GM12873 (cell line): Measurements from ENCODE around the gene SLC49A4.

Experiments
- TF ChIP-seq, protein P1 (sequence below): IDR thresholded peaks from 2 replicates; pipeline ENCODE4 v1.5.1; 2012; ENCODE audit warnings: low read depth, mild to moderate bottlenecking, moderate library complexity, low read length, control low read depth; ENCODE audit not compliant: insufficient read depth; ENCODE audit errors: missing control alignments

The SLC49A4 gene

DNA sequence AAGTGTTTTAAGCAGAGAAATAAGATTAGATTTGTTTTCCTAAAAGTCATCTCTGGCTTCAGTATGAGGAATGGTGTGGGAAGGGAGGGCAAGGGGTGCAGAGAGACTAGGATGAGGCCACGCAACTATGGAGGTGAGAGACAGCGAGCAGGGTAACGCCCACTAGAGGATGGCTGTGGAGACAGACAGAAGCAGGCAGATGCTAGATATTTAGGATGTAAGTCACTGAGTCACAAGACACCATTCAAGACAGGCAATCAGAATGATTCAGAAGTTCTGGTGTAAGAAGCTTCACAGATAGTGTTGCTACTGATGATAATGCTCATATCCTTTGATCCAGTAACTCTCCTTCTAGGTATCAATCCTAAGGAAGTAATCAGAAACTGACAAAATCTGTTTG lies 20.3 kb upstream of the SLC49A4 start:
- TF ChIP-seq, protein P1, sequence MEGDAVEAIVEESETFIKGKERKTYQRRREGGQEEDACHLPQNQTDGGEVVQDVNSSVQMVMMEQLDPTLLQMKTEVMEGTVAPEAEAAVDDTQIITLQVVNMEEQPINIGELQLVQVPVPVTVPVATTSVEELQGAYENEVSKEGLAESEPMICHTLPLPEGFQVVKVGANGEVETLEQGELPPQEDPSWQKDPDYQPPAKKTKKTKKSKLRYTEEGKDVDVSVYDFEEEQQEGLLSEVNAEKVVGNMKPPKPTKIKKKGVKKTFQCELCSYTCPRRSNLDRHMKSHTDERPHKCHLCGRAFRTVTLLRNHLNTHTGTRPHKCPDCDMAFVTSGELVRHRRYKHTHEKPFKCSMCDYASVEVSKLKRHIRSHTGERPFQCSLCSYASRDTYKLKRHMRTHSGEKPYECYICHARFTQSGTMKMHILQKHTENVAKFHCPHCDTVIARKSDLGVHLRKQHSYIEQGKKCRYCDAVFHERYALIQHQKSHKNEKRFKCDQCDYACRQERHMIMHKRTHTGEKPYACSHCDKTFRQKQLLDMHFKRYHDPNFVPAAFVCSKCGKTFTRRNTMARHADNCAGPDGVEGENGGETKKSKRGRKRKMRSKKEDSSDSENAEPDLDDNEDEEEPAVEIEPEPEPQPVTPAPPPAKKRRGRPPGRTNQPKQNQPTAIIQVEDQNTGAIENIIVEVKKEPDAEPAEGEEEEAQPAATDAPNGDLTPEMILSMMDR, result no peak

DNA sequence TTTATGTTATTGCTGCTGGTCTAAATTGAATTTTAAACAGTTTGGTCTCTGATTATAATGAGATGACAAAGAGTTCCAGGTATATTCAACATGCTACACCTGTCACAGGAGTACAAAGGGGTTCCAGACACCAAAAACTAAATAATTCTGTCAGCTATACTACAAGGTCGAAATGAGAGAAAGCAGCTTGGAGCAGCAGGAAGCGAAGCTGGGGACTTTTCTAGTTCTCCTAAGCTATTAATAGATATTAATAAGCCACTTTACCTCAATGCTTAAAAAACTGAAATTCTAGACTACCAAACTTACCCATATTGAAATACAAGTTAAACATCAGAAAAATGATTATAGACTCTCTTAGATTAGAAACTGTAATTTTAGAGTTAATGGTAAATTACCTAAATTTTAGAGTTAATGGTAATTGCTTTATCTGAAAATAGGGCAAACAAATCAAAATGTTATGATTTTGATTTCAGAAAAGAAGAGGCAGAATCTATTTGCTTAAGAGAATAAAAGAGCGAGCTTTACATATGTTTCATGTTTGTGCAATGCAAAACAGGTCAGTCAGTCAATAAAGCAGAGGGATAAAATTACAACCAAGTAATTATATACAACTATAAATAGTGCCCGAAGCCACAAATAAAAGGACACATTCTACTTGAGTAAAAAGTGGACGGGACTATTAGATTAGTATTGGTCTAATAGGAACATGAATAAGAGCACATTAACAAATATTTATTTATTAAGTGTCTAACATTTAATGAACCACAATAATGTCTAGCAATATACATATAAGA lies 18.0 kb upstream of the SLC49A4 start:
- TF ChIP-seq, protein P1, result no peak

DNA sequence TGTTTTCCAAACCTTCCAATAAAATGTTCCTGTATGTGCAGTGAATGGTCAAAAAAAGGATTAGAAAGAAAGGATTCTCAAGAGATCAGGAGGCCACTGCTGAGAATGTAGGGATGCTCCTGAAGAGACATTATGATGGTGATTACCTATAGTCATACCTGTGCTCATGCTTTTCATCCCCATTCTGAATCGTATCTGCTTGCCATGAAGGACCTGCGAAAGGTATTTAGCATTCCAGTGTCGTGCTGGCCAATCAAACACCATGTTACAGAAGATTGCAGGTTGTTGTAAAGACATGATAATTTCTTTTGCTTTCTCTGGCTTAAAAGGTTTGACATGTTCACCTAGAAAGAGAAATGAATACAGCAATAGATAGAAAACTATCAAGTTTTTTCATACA lies 17.3 kb upstream of the SLC49A4 start:
- TF ChIP-seq, protein P1, result no peak

- TF ChIP-seq, protein P1, result no peak
Measured at GRCh38 chr3:122782804-122783203, 12.1 kb upstream of the SLC49A4 start.

DNA sequence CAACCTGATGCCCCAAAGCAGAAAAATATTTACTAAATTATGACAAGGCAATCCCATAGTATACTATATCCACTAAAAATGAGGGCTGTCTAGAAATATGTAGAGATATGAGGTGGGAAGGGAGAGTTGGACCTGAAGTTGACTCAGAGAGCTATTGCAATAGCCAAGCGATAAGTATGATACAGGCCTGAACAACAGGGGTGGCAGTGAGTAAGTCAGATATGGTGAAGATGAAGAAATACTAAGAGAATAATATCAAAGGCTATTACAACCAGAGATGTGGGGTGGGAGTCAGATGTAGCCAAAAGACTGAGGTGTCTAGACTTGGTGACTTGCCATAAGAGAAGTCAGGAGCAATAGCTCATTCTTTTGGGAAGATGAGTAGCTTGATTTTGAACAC lies 10.4 kb upstream of the SLC49A4 start:
- TF ChIP-seq, protein P1, result no peak

GRCh38 chr3:122785231-122785630 lies 9.6 kb upstream of the SLC49A4 start:
- TF ChIP-seq, protein P1, result no peak

DNA sequence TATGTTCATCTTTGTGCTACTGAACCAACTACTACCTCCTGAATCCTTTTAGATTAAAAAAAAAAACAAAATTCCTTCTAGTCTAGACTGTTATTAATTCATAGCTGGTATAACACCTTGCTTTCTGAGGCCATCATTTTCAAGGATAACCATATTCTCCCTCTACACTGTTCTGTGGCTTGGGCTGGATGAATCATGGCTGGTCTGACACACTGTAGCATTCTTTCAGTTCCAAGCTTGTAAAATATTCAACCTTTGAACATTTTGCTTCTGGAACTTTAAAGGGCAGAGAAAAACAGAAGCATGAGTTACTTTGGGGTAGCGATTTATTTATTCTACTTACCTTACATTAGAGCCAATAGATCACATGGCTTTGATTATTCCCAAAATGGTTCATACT lies 8.8 kb upstream of the SLC49A4 start:
- TF ChIP-seq, protein P1, result no peak

- TF ChIP-seq, protein P1, result no peak
Measured at GRCh38 chr3:122787872-122788271, 7.0 kb upstream of the SLC49A4 start.
